Endothelial cell of umbilical vein (primary cell): Measurements from ENCODE around the gene DLAT. TPM values are rescaled to one million over a fixed set of nuclear protein-coding genes. Genes with fewer than 3 reads are reported as not detected.

ENCODE experiments used
- BruUV-seq: library from RNA; stranded (reverse); fragments of 400-500 nt; replicated peaks from 2 replicates; lab custom pipeline; 2021; lab: Mats Ljungman, UMichigan
- CTCF ChIA-PET: fragments of 300-600, 350-600 bp; sonication (Branson Sonifier 250); formaldehyde crosslinking; loops from one replicate; lab custom pipeline; 2021; ENCODE audit warnings: antibody characterized with exemption, inconsistent platforms; lab: Charles Lee
- POLR2A ChIA-PET: fragments of 300-600, 350-600 bp; sonication (Branson Sonifier 250); formaldehyde crosslinking; loops from one replicate; lab custom pipeline; 2021; ENCODE audit warnings: antibody characterized with exemption, inconsistent platforms; lab: Charles Lee
- DNase-seq: peaks from one replicate; pipeline ENCODE4 v3.0.0-alpha.2; 2011; ENCODE audit warnings: low read depth, low spot score
- FAIRE-seq: peaks from 2 replicates; lab custom pipeline; 2011; peaks lifted over from hg19 to GRCh38; lab: Jason Lieb, UNC
- H2AFZ ChIP-seq: 2 replicates; pipeline ENCODE4 v1.6.0; 2012; ENCODE audit warnings: low read depth, low read length, control low read depth, inconsistent platforms
- H3K27ac ChIP-seq: 2 replicates; pipeline ENCODE4 v1.5.1; 2011; ENCODE audit warnings: low read depth, mild to moderate bottlenecking, control low read depth, low read length, moderate library complexity; ENCODE audit not compliant: insufficient read depth
- H3K27me3 ChIP-seq, 2 experiments: 2 replicates each; pipeline versions ENCODE4 v1.6.0 to v1.6.1; 2011; ENCODE audit warnings: low read length in 2 of 2, mixed read lengths in 1 of 2; ENCODE audit not compliant: control insufficient read depth in 2 of 2, insufficient read depth in 2 of 2
- H3K36me3 ChIP-seq, 2 experiments: 2 replicates in 1 of 2; 3 replicates in 1 of 2; pipeline ENCODE4 v1.5.1; 2011; ENCODE audit warnings: low read length in 2 of 2, mild to moderate bottlenecking in 1 of 2, moderate library complexity in 1 of 2; ENCODE audit not compliant: control insufficient read depth in 2 of 2, insufficient read depth in 2 of 2; ENCODE audit errors: extremely low read depth in 1 of 2
- H3K4me1 ChIP-seq: 3 replicates; pipeline ENCODE4 v1.5.1; 2011; ENCODE audit warnings: mild to moderate bottlenecking, low read length; ENCODE audit not compliant: control insufficient read depth, insufficient read depth; ENCODE audit errors: extremely low read depth
- H3K4me2 ChIP-seq: 2 replicates; pipeline ENCODE4 v1.6.1; 2011; ENCODE audit warnings: low read length, control low read depth, mixed read lengths; ENCODE audit not compliant: insufficient read depth
- H3K4me3 ChIP-seq, 3 experiments: fragments of 200-600 bp in 1 of 3; sonication (generic), shearing (Covaris generic) in 1 of 3; replicated peaks in 1 of 3; 2 replicates each; pipeline ENCODE4 v1.5.1; 2011 to 2016; ENCODE audit warnings: control low read depth in 3 of 3, low read length in 3 of 3, mild to moderate bottlenecking in 2 of 3, inconsistent platforms in 1 of 3, low read depth in 1 of 3, moderate library complexity in 1 of 3; ENCODE audit not compliant: insufficient read depth in 1 of 3
- H3K79me2 ChIP-seq: 2 replicates; pipeline ENCODE4 v1.6.0; 2012; ENCODE audit warnings: low read length, inconsistent platforms; ENCODE audit not compliant: control insufficient read depth, insufficient read depth
- H3K9ac ChIP-seq: replicated peaks from 2 replicates; pipeline ENCODE3; 2011; ENCODE audit warnings: low read length, control low read depth; ENCODE audit not compliant: insufficient read depth; ENCODE audit errors: extremely low read depth
- H3K9me1 ChIP-seq: replicated peaks from 3 replicates; pipeline ENCODE4 v1.6.0; 2011; ENCODE audit warnings: mild to moderate bottlenecking, low read length; ENCODE audit not compliant: control insufficient read depth, insufficient read depth; ENCODE audit errors: extremely low read depth
- H3K9me3 ChIP-seq: replicated peaks from 2 replicates; pipeline ENCODE4 v1.5.1; 2012; ENCODE audit warnings: low read length, inconsistent platforms; ENCODE audit not compliant: control insufficient read depth, insufficient read depth
- H4K20me1 ChIP-seq: replicated peaks from 2 replicates; pipeline ENCODE3; 2011; ENCODE audit warnings: mild to moderate bottlenecking, low read length; ENCODE audit not compliant: control insufficient read depth, insufficient read depth; ENCODE audit errors: extremely low read depth
- CTCF ChIP-seq, 2 donors: IDR thresholded peaks; 1 replicate in 1 of 2; 2 replicates in 1 of 2; pipeline ENCODE4 v1.5.1; 2011; ENCODE audit warnings: low read length in 2 of 2, mild to moderate bottlenecking in 2 of 2, moderate library complexity in 2 of 2, control low read depth in 1 of 2, inconsistent platforms in 1 of 2, low read depth in 1 of 2; ENCODE audit not compliant: insufficient read depth in 1 of 2; ENCODE audit errors: extremely low read depth in 1 of 2
- EZH2 ChIP-seq: IDR thresholded peaks from 2 replicates; pipeline ENCODE4 v1.6.1; 2012; ENCODE audit warnings: borderline replicate concordance, low read depth, mild to moderate bottlenecking, moderate library complexity, low read length, inconsistent platforms; ENCODE audit not compliant: severe bottlenecking
- FOS ChIP-seq: IDR thresholded peaks from 2 replicates; pipeline ENCODE4 v1.6.1; 2011; ENCODE audit warnings: mild to moderate bottlenecking, low read length, moderate library complexity, borderline replicate concordance; ENCODE audit not compliant: insufficient read depth
- GATA2 ChIP-seq: IDR thresholded peaks from 2 replicates; pipeline ENCODE4 v1.7.0; 2011; ENCODE audit warnings: low read depth, mild to moderate bottlenecking, moderate library complexity, mixed read lengths, low read length; ENCODE audit not compliant: insufficient read length, insufficient read depth
- JUN ChIP-seq: IDR thresholded peaks from 2 replicates; pipeline ENCODE4 v1.6.1; 2011; ENCODE audit warnings: borderline replicate concordance, low read depth; ENCODE audit not compliant: insufficient read length, insufficient read depth
- MAX ChIP-seq: IDR thresholded peaks from 2 replicates; pipeline ENCODE4 v1.6.1; 2011; ENCODE audit not compliant: insufficient read depth, insufficient read length
- MYC ChIP-seq: IDR thresholded peaks from one replicate; pipeline ENCODE4 v1.6.1; 2011; ENCODE audit warnings: mild to moderate bottlenecking, low read depth, low read length
- POLR2A ChIP-seq: IDR thresholded peaks from 2 replicates; pipeline ENCODE4 v1.6.1; 2012; ENCODE audit warnings: low read depth, mild to moderate bottlenecking, control low read depth, low read length
- POLR2AphosphoS5 ChIP-seq: IDR thresholded peaks from 2 replicates; pipeline ENCODE4 v1.6.1; 2012; ENCODE audit warnings: low read depth, mild to moderate bottlenecking, control low read depth, low read length, moderate library complexity; ENCODE audit not compliant: insufficient read depth
- dilution Hi-C: fragments of 300-500 bp; cut with MboI; formaldehyde crosslinking; loops from one replicate; pipeline ENCODE4 v1.15.0; 2019; ENCODE audit warnings: low sequenced_read_pairs; ENCODE audit not compliant: extremely low pct_ligation_motif_present
- intact Hi-C: fragments of 100-400 bp; cut with micrococcal nuclease; formaldehyde crosslinking; loops from one replicate; pipeline ENCODE4 v1.10.0; 2022
- polyA plus RNA-seq, 4 experiments: library from polyadenylated mRNA; depleted of rRNA in 3 of 4; stranded (reverse) in 3 of 4; unstranded in 1 of 4; fragments of >200 nt; gene quantifications; 2 replicates each; pipeline versions ENCODE4 v1.2.1 to v1.2.3, GENCODE V29; 2011 to 2012; ENCODE audit warnings: missing spikeins in 1 of 4
- total RNA-seq: library from RNA; stranded (reverse); gene quantifications from 2 replicates; pipeline ENCODE4 v1.2.3, GENCODE V29; 2021

Gene DLAT
- total and polyA plus RNA-seq, 2 donors (not counting 3 experiments of a cell fraction or from before 2014, with no cell fraction given) = 13.3 to 41.3 TPM

GRCh38 chr11:112016088-112016764, 9.0 kb upstream of the DLAT start:
- no peaks in the 10 kb centered on the region for H4K20me1 ChIP-seq
- no peak for TF ChIP-seq FOS
- no peak for TF ChIP-seq MAX
- no peak for TF ChIP-seq POLR2AphosphoS5
- no peak for TF ChIP-seq CTCF (IDR thresholded peaks at IDR 0.05; ENCODE audit: extremely low read depth in 1 of 2, insufficient read depth in 1 of 2, low read depth in 1 of 2, low read length in 2 of 2)
- TF ChIP-seq GATA2 = no peak
- no peak for TF ChIP-seq MYC
- no peak for TF ChIP-seq POLR2A
- no peak for TF ChIP-seq EZH2
- no peak for TF ChIP-seq JUN
- intact Hi-C loops (no loop called here), dilution Hi-C loops (no loop called here)
- FAIRE-seq (no peak), DNase-seq (no peak)
- H3K27ac ChIP-seq = no peak overlapping the region
- no peak overlapping the region for H2AFZ ChIP-seq
- no peaks in the 10 kb centered on the region for H3K27me3 ChIP-seq
- H3K4me2 ChIP-seq = no peak overlapping the region
- no peak overlapping the region for H3K4me3 ChIP-seq
- H3K79me2 ChIP-seq = no peaks in the 10 kb centered on the region
- H3K9me1 ChIP-seq = no peaks in the 10 kb centered on the region
- peaks cover 7% of the 10 kb centered on the region for H3K4me1 ChIP-seq
- no peaks in the 10 kb centered on the region for H3K9me3 ChIP-seq
- no peak overlapping the region for H3K9ac ChIP-seq
- no TSS peak for BruUV-seq
- POLR2A ChIA-PET = no interaction called here
- CTCF ChIA-PET = interaction anchor here (0.9 kb wide), 1 partner anchor 84 kb away, joined by 4 read pairs; no protein-coding TSS in a partner anchor
- peaks cover 6 to 9% of the 10 kb centered on the region in 2 experiments for H3K36me3 ChIP-seq
